ENCODE data around the gene TTLL9.

DNA sequence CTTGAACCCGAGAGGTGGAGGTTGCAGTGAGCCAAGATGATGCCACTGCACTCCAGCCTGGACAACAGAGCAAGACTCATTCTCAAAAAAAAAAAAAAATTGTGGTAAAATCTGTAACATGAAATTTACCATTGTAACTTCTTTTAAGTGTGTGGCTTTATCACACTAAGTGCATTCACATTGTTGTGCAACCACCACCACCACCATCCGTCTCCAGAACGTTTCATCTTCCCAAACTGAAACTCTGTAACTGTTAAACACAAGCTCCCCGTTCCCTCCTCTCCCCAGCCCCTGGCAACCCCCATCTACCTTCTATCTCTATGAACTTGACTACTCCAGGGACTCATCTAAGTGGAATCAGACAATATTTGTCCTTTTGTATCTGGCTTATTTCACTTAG lies 51.7 kb downstream of the TTLL9 start:
- TF ChIP-seq POLR2AphosphoS5 (IDR thresholded peaks at IDR 0.05; ENCODE audit: low read depth, low read length) (no peak), TAF1 (IDR thresholded peaks at IDR 0.05; ENCODE audit: borderline replicate concordance, insufficient read depth, low read length) (no peak), SIN3A (IDR thresholded peaks at IDR 0.05; ENCODE audit: borderline replicate concordance, insufficient read depth, low read length) (no peak)
- TF ChIP-seq, protein P1, sequence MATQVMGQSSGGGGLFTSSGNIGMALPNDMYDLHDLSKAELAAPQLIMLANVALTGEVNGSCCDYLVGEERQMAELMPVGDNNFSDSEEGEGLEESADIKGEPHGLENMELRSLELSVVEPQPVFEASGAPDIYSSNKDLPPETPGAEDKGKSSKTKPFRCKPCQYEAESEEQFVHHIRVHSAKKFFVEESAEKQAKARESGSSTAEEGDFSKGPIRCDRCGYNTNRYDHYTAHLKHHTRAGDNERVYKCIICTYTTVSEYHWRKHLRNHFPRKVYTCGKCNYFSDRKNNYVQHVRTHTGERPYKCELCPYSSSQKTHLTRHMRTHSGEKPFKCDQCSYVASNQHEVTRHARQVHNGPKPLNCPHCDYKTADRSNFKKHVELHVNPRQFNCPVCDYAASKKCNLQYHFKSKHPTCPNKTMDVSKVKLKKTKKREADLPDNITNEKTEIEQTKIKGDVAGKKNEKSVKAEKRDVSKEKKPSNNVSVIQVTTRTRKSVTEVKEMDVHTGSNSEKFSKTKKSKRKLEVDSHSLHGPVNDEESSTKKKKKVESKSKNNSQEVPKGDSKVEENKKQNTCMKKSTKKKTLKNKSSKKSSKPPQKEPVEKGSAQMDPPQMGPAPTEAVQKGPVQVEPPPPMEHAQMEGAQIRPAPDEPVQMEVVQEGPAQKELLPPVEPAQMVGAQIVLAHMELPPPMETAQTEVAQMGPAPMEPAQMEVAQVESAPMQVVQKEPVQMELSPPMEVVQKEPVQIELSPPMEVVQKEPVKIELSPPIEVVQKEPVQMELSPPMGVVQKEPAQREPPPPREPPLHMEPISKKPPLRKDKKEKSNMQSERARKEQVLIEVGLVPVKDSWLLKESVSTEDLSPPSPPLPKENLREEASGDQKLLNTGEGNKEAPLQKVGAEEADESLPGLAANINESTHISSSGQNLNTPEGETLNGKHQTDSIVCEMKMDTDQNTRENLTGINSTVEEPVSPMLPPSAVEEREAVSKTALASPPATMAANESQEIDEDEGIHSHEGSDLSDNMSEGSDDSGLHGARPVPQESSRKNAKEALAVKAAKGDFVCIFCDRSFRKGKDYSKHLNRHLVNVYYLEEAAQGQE (IDR thresholded peaks at IDR 0.05; ENCODE audit: insufficient read depth in 1 of 2, low read depth in 2 of 2, low read length in 2 of 2), result no peak

All from PFSK-1 (cell line).